Stimulated activated CD4-positive, alpha-beta T cell treated with anti-CD3 and anti-CD28 coated beads, TNF-alpha, amount 100 ng/mL, for 1 hour (primary cell): ENCODE results near the gene RNASEL.
A peak's percentile ranks its signal among the peaks of the same experiment; 100 is the strongest.

Source experiments
- DNase-seq, 3 donors: peaks; one replicate each; pipeline ENCODE4 v3.0.0-alpha.2; 2020; ENCODE audit warnings: low read depth in 3 of 3, low spot score in 1 of 3

RNASEL gene

DNA sequence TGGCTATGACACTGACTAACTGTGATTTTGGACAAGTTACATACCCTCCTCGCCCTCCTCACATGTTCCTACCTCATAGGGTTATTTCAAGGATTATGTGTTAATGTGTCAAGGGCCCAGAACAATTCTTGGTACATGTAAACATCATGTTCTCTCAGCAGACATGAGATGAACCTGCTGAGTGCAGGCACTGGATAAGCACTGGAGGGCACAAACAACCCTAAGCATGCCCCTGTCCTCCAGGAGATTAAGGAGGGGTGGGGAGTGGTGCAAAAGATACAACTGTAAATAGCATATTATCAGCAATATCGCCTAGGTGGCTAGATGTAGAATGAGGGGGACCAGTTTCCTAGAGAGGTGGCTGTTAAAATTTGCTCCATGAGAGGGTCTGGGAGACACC is 32.9 kb upstream of the RNASEL start:
- no peak for DNase-seq

DNA sequence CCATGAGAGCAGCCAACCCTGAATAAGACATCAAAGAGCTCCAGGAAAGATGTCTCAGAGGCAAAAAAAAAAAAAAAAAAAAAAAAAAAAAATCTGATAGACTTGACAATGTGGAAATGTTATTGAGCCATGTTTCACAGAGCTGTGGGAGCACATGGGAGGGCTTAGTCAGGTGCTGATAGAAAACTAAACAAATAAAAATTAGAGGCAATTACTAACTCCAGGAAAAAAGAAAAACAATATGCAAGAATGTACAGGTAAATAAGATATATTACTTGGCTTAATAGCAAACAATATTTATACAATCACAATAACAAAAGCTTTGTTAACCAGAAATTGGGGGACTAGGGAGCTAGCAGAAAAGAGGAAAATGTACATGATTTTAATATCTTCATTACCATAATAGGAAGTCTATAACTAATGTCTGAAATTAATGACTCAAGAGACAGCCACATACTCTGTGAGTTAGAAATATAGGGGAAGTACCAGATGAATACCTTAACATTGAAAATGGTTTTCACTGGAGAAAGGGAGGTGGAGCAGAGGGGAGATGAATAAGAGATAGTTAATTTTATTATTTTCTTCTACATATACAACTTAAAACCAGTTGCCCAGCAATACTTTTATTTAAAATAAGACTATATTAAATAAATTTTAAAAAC is 32.0 kb upstream of the RNASEL start:
- DNase-seq: no peak

DNA sequence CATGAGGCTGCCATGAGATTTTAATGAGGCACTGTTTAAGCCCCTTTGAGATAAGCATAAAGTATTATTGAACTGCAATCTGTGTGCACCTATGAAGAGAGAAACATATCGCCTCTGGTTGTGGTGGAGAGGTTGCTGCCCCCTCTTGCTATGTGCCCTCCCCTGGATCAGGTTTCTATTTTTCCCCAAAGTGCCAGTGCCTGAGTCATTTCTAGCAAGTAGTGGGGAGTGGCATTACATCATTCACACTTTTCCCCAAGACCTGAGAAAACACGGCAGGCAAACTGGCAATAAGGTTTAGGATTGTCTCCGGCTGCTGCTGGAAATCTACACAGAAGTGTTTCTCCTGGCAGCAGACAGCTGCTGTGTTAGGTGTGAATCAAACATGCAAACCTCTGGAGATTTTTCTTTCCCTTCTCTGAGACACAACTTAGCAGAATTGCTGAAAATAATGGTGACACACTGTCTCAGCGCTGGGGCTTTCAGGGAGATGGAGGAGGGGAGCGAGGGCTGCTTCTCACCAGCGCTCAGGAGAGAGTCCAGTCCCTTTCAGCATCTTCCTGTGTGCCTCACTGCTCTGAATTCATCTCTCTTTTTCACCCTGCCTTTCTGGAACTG is 28.8 kb upstream of the RNASEL start:
- DNase-seq: no peak

DNA sequence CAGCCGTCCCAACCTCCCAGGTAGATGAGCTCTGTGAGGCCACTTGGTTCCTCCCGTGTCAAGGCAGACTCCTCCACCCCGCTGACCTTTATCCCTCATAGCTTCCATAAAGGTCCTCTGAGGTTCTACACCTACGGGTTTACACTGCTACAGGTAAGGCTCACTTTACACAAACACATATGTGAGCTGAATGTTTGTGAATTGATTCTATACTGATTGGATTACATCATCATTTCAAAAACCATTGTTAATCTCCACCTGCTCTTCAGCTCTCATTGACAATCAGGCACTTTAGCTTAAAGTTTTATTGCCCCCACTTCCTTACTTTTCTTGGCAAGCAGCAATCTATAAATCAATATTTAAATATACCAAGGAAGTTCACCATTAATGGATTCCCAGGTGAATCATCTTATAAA is 28.0 kb upstream of the RNASEL start:
- DNase-seq: no peak

DNA sequence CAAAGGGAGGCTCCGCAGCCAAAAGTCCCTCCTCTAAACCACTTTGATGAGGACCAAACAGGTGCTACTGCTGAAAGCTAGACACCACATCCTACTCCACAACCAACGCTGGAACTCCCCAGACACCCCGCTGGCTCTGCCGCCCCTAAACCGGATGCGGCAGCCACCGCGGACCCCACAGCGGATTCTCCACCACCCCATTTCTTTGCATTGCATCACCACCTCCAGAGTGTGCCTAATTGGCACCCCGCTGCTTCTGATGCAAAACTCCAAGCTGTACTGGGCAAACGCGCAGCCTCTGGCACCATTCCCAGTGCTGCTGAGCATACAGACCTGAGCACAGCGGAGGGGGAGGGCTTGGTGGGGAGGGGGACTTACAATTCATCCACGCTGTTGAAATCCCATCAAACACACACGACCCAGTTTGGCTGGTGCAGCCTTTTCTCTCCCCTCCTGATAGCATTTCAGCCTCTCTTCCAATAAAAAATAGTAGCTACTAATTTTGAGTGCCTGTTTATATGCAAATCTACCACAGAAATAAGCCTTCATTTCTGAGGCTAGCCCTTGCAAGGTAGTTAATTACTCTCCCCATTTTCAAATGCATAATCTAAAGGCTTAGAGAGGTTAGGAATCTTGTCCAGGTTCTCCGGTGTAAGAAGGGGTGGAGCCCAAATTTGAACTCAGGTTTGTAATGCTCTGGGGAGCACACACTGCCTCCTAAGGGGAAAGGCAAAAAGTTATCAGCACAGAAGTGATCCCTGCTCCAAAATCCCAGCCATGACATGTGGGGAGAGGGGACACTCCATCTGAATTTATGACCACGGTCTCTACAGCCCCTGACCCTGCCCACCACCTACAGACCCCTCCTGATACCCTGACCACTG is 27.3 kb upstream of the RNASEL start:
- peak; percentile 47 to 77 (median 69) for DNase-seq

DNA sequence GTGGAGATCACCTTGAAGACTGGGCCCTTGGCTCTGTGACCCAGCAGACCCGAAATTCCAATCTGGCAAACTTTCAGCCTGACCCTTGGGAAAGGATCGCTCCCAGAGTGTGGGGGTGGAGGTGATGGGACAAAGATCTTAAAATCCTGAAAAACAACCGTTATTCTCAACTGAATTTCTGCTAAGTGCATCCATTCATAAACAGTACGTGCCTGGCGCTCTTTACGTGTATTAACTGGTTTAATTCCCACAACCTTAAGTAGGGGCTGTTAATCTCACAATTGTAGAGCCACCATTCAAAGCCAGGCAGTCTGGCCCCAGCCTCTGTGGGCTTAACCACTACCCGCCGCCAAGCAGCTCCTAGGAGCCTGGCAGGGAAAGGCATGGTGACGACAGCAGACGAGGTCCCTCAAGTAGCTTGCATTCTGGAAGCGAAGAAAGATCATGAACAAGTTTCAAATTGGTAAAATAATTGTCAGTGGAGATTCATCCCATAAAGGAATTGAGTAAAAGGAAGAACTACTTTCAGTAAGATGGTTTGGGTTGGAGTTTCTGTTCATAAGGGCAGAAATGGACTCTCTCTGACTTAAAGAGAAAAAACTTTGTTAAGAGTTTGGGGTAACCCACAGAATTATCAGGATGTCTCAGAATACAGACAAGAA is 26.5 kb upstream of the RNASEL start:
- DNase-seq: no peak

DNA sequence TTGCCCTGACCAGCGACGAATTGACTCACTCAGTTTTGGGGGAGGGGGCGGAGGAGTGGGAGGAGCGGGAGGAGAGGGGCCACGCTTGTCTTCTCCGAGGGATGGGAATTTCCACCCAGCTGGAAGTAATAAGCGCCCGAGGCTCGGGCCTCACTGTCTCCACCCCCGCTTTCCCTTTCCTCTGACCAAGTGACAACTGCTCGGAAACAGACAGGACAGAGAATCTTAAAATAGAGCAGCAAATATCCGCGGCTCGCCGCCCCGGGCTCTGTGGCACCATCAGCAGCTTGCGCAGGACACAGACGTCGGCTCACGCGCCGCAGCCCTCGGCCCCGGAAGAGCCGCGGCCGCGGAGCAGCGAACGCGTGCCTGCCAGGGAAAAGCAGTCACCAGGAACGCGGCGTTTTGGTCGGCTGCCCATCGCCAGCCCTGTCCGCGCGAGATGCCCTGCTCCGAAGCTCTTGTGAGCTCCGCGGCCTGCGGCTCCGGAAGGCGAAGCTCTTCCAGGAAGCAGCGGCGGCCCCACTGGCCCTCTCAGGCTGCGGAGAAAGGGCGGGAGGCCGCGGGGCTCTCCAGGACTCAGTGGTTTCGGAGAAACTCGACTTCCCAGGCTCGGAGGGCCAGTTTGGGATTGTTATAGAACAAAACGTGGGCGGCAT is 25.9 kb upstream of the RNASEL start:
- peak in 1 of 3 donors; percentile 43 for DNase-seq

DNA sequence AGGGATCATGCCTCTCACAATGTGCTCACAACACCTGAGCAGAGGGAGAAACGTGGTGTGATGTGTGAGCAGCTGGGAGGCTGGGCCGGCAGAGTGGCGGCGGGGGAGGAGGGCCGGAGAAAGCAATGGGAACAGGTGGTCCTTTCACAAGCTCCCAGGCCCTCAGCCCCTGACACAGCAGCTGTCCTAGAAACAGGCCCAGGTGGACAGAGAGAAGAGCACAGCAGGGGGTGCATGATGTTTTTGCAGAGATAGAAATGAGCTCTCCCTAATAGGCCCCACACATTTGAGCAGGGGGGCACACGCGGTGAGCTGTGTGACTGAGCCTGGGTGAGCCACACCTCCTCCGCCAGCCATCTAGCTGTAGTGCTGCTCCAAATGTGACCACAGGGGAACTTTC is 22.7 kb upstream of the RNASEL start:
- no peak for DNase-seq

DNA sequence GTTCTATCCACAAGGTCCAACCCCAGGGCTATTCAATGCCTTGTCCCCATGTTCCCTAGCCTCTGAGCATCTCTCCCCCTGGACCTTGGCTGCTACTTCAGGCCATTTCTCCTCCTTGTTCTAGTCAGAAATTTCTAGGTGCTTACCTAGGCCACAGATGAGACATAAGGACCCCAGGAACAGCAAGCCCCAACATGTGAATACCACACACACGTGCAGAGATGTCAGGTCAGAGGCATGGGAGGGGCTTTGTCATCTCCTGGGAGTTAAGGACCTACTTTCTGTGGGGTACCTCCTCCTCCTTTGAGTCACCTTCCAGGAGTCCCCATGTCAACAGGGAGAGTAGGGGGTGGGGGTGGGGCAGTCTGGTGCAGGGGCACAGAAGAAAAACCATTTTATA is 22.3 kb upstream of the RNASEL start:
- DNase-seq: no peak

DNA sequence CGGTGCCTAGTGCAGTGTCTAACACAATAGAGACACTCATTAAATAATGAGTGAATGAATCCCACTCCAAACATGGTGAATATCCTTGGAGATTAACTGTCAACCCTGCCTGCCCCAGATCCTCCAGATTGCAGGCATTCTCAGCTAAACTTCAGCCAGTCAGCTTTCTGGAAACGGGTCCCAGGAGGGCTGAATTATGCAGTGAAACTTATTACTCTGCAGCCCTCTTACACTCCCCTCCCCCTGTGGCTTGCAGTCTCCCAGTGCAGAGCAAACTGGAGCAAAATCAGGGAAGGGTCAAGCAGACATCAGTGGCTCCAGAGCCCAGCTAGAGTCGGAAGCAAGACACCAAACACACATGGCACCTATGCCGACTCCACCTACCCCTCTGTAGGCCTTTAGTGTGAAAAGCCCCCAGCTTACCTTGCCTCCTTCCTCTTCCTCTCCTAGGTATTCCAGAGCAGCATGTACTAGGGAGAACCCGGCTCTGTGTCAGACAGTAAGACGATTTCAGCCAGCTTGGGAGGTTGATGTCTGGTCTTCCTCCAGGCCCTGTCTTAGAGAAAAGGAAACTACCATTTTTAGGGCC is 21.6 kb upstream of the RNASEL start:
- no peak for DNase-seq

DNA sequence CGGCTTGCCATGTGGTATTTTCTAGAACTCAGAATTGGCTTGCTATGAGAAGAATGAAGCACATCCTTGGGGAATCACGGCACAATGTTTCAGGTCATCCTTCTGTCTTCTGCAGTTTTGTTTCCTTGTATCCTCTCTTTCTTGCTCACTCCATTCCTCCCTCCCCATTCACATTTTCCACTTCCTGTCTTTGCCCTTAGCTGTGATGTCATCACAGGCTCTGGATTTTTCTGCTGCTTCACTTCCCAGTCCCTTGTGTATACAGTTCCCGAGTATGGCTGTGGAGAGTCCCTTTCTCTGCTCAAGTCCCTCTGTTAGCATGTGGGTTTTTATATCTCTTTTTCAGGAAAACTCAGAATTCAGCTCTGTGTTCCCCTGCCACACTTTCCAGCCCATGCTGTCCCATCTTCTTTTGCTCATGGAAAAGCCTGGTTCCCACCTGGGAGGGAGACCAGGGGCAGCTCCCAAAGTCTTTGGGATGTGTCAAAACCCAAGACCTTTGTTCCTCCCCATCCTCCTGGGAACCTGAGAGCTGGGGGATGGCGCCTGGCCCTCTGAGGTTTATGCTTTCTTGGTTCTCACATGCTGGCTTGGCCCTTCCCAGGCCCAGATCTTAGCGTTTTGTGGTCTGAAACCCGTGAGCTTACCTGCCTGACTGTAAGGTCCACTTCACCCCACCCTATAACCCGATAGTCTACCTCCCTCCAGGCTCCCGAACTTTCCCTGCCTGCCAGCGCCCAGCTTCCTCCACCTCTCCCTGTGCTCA is 20.0 kb upstream of the RNASEL start:
- no peak for DNase-seq

DNA sequence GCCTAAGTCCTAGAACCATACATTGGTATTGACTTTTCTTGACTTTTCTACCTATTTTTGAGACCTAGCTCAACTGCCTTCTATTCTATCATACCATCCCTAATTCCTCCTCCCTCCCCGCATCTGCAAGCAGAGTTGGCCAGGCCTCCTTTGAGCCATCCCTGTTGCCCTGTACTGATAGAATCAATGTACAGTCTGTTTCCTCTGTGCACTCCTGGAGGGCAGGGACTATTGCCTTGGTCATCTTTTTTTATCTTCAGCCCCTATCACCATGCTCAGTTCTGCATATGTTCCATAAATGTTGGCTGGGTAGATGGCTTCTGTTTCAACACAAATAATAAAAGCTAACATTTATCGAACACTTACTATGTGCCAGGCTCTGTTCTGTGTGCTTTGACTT is 19.2 kb upstream of the RNASEL start:
- DNase-seq: no peak

DNA sequence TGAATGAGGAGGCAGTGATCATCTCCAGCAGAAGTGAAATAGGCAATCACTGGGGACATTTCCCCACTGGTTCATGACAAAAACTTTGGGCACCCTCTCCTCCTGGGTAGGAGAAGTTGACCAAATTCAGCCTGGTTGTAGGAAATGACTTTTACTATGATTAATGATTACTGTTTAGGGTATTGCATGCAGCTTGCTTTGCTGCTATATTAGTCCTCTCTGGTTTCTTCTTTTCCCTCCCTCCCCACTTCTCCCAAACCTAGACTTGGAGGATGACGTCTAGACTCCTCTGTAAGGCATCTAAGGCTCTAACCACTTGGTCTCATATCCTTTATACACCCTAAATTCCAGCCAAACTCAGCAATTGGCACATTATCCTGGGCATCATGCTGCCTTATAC is 18.5 kb upstream of the RNASEL start:
- DNase-seq: no peak

DNA sequence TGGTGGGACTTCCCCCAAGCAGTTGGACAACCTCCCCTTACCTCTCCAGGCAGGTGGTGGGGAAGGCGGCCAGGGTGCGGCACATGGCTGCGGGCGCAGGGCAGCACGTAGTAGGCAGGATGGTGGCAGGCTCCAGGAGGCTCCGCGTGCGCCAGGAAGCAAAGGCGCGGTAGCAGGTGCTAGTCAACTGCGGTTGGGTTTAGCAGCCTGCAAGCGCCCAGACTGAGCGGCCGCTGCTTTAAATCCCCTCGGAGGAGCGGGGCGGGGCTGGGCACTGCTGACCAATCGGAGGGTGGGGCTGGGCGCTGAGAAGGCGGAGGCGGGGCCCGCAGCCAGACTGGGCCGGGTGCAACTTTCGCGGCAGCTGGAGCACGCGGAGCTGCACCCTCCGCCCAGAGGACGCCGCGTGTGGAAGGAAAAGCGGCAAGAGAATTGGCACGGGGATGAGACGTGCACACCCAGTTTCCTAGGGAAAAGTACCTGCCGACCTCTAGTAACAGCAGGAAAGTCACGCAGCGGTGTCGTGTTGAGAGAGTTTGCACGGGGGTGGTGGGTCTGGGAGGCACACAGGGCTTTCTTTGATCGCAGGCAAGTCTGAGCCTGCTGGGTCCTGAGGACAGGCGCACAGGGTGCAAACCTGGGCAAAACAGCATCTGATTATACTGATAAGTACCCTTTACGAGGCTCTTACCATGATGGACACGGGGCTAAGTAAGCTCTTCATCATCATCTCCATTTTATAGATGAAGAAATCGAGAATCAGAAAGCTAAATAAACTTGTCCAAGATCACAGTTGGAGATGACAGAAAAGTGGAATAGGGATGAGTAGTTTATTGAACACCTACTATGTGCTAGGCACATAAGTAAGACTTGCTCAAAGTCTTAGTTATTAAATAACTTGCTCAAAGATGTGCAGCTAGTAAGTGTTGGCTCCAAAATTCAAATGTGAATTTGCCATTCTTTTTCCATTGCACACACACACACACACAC is 15.4 kb upstream of the RNASEL start, which contains the start of gene RGS16:
TSS of gene RGS16 (minus strand) at position 215 of the 990 bp plus-strand sequence. CDS start at position 85, 130 bp downstream.
- DNase-seq: peak; percentile 84 to 91 (median 84)

DNA sequence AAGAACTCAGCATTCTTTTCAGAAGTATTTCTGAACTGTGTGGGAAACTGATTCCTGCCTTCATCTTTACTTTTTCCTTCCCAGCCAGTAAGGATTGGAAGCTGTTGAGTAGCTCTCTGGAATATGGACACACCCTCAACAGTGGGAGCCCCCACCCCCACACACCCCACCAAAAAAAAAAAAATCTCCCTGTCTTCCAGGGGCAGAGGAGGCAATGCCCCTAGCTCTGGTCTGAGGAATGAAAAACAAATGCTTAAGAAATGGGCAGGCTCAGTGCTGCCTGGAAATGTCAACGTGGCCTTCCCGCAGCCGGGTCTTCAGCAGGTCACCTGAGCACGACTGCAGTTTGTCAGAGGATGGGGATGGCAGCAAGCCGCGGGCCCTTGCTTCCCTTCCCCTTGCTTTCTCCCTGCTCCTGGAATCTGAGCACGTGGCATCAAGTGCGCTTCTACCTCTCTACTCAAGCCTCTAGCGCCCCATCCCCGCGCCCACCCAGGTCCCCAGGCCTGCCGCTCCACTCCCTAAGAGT is 14.7 kb upstream of the RNASEL start:
- DNase-seq: no peak

DNA sequence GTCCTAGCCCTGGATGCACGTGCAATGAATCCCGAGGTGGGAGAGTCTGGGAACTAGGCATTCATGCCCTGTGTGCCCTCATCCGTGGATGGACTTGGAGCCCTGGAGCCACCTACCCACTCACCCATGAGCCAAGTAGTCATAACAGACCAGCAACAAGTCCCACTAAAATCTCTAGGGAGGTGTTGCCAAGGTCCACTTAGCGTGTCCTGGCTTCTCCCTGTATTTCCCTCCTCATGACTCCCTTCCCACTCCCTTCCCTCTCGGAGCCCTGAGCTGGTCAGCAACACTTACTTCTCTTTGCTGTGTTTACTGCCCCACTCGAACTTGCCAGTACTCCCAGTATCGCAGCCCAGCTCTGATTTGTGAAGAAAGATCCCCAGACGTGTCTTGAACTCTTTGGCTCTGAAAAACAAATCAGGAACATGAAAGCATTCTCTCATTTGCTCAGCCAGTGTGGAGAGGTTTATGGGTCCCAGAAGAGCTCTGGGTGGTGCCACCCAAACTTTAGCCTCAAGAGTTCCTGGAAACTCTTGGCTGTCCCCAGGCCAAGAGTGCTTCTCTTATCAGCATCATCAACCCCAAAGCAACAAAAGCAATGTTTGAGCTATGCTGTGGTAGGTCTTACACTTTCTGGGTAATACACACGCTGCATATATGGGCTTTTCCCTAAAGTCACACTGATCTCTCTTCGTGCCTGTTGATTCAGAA is 14.0 kb upstream of the RNASEL start:
- no peak for DNase-seq

DNA sequence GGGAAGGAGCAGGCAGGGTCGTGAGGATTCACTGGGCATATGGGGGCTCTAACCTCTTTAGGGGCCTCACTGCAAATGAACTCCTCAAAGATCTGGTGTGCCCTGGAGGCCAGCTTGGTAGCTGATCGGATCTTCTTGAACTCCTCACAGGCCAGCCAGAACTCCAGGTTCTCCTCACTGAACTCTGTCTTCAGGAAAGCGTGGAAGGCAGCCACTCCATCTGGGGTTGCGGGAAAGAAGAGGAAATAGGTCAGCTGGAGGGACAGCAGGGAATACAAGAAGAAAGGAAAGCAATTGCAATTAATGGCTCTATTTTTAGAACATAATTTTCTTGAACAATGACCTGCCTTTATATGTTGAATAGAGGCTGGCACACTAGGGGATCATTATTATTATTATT is 12.9 kb upstream of the RNASEL start:
- no peak for DNase-seq

DNA sequence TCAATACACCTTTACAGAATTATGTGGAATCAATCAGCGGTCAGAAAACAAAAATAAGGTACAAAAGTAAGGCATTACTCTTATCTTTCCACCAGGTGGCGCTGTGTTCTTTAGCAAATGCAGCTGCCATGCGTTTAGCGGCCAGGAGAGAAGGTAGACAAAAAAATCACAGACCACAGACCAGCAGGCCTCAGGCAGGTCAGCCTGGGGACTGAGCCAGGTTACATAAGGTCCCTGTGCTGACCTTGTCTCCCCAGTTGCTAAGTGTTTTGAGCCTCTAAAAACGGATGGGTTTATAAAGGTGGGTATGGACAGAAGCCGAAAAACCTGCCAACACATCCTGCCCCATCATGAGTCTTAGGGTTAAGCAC is 12.3 kb upstream of the RNASEL start:
- peak in 2 of 3 donors; percentile 46 to 47 for DNase-seq
